SU-DHL-6 (cell line): ENCODE results near the gene INSR.

Source experiments
- EZH2phosphoT487 ChIP-seq: fragments of 200-600 bp; sonication (generic), shearing (Covaris generic); conservative IDR thresholded peaks from 2 replicates; pipeline ENCODE4 v1.6.1; 2018; ENCODE audit warnings: mild to moderate bottlenecking, antibody characterized with exemption, low read length, moderate library complexity, mixed read lengths
- TF ChIP-seq, protein P1 (sequence below): fragments of 200-600 bp; sonication (generic); IDR thresholded peaks from one replicate; pipeline ENCODE4 v1.5.1; 2017; ENCODE audit warnings: antibody characterized with exemption, mild to moderate bottlenecking, low read length, moderate library complexity; ENCODE audit not compliant: insufficient read depth, poor library complexity, severe bottlenecking

DNA sequence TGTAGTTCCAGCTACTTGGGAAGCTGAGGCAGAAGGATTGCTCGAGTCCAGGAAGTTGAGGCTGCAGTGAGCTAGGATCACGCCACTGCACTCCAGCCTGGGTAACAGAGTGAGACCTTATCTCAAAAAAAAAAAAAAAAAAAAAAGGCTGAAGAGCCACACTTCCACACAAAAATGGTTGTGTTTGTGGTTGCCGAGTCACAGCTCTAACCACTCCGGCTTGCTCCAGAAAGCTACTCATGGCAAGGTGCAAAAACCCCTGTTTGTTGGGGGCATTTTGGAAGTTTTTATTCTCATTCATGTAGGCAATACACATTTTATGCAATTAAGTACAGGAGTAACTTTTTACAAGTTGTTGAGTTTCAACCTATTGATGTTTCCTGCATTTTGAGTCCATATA lies 93.5 kb downstream of the INSR start:
- TF ChIP-seq, protein P1, sequence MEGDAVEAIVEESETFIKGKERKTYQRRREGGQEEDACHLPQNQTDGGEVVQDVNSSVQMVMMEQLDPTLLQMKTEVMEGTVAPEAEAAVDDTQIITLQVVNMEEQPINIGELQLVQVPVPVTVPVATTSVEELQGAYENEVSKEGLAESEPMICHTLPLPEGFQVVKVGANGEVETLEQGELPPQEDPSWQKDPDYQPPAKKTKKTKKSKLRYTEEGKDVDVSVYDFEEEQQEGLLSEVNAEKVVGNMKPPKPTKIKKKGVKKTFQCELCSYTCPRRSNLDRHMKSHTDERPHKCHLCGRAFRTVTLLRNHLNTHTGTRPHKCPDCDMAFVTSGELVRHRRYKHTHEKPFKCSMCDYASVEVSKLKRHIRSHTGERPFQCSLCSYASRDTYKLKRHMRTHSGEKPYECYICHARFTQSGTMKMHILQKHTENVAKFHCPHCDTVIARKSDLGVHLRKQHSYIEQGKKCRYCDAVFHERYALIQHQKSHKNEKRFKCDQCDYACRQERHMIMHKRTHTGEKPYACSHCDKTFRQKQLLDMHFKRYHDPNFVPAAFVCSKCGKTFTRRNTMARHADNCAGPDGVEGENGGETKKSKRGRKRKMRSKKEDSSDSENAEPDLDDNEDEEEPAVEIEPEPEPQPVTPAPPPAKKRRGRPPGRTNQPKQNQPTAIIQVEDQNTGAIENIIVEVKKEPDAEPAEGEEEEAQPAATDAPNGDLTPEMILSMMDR = no peak
- TF ChIP-seq EZH2phosphoT487 = no peak
